Measurements from ENCODE around the gene PHF14.

Gene PHF14

DNA sequence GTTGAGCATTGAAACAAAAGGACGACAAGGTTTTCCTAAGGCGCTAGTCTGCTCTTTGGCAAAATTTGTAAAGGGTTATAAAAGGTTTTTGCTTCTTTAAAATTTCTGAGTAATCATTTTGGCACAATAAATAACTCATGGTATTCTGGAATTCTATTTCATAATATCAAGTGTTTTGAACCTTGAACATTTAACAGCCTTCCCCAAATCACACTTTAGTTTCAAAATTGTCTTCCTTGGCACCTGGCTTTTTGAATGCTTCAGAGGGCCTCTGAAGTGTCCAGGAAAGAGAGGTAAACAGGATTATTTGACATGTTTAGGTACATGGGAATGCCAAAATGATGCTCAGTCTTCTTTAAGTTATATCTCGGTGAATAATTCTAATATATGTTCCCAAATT lies 220.8 kb downstream of the PHF14 start:
- H3K4me2 ChIP-seq (ENCODE audit: low read length, poor library complexity, severe bottlenecking): no peak overlapping the region
- no peak for DNase-seq
- no peaks in the 10 kb centered on the region for H3K9me3 ChIP-seq (ENCODE audit: control insufficient read depth, low read length)
- H2AK5ac ChIP-seq (ENCODE audit: low read length, severe bottlenecking): no peak overlapping the region
- H3K4me3 ChIP-seq (ENCODE audit: insufficient read depth in 1 of 2, low read depth in 1 of 2, low read length in 2 of 2): peak overlapping the region in 1 of 2 experiments; percentile 85
- H4K91ac ChIP-seq (ENCODE audit: low read length): no peak overlapping the region
- H3K4me1 ChIP-seq (ENCODE audit: control insufficient read depth, insufficient read depth, low read depth, low read length): peaks cover 5% of the 10 kb centered on the region
- peaks cover 0 to 16% of the 10 kb centered on the region in 2 experiments for H3K36me3 ChIP-seq (ENCODE audit: control insufficient read depth in 1 of 2, insufficient read depth in 2 of 2, low read depth in 1 of 2, low read length in 2 of 2)
- H3K4ac ChIP-seq (ENCODE audit: low read depth in 1 of 2, low read length in 2 of 2): no peak overlapping the region
- no peaks in the 10 kb centered on the region for H3K79me1 ChIP-seq (replicated peaks; ENCODE audit: low read length, poor library complexity, severe bottlenecking)
- H2BK15ac ChIP-seq (ENCODE audit: low read depth, poor library complexity, severe bottlenecking): no peak overlapping the region
- no peak overlapping the region for H3K14ac ChIP-seq (ENCODE audit: low read length in 2 of 2)
- H2BK12ac ChIP-seq (ENCODE audit: low read length in 2 of 2): no peak overlapping the region
- H2BK120ac ChIP-seq (ENCODE audit: low read depth, low read length): no peak overlapping the region
- H2BK5ac ChIP-seq (ENCODE audit: low read depth, low read length, poor library complexity, severe bottlenecking): no peak overlapping the region
- no peak overlapping the region for H3K23ac ChIP-seq (ENCODE audit: low read length in 2 of 2)
- H3K27ac ChIP-seq (ENCODE audit: low read length, poor library complexity, severe bottlenecking): no peak overlapping the region
- H3K27me3 ChIP-seq (ENCODE audit: control insufficient read depth in 1 of 2, insufficient read depth in 1 of 2, low read length in 2 of 2): no peaks in the 10 kb centered on the region
- peak overlapping the region; percentile 96 for H3K9ac ChIP-seq (ENCODE audit: low read length)
- WGBS: 100% methylated on average over 3 of the region's 3 CpGs
- no peak overlapping the region for H4K8ac ChIP-seq (ENCODE audit: low read length)
- H2AFZ ChIP-seq (ENCODE audit: low read depth, low read length): no peak overlapping the region
- no peak overlapping the region for H3K18ac ChIP-seq (ENCODE audit: low read depth in 1 of 2, low read length in 2 of 2)

GRCh38 chr7:11195502-11195901 lies 221.8 kb downstream of the PHF14 start:
- H3K23ac ChIP-seq (ENCODE audit: low read length in 2 of 2): no peak overlapping the region
- peaks cover 5% of the 10 kb centered on the region for H3K4me1 ChIP-seq (ENCODE audit: control insufficient read depth, insufficient read depth, low read depth, low read length)
- WGBS: 81% methylated on average over 3 of the region's 3 CpGs
- H3K4ac ChIP-seq (ENCODE audit: low read depth in 1 of 2, low read length in 2 of 2): no peak overlapping the region
- peaks cover 0 to 18% of the 10 kb centered on the region in 2 experiments for H3K36me3 ChIP-seq (ENCODE audit: control insufficient read depth in 1 of 2, insufficient read depth in 2 of 2, low read depth in 1 of 2, low read length in 2 of 2)
- DNase-seq: no peak
- H4K8ac ChIP-seq (ENCODE audit: low read length): no peak overlapping the region
- H2BK12ac ChIP-seq (ENCODE audit: low read length in 2 of 2): no peak overlapping the region
- H3K18ac ChIP-seq (ENCODE audit: low read depth in 1 of 2, low read length in 2 of 2): no peak overlapping the region
- H2AK5ac ChIP-seq (ENCODE audit: low read length, severe bottlenecking): no peak overlapping the region
- no peaks in the 10 kb centered on the region for H3K27me3 ChIP-seq (ENCODE audit: control insufficient read depth in 1 of 2, insufficient read depth in 1 of 2, low read length in 2 of 2)
- no peak overlapping the region for H3K27ac ChIP-seq (ENCODE audit: low read length, poor library complexity, severe bottlenecking)
- no peaks in the 10 kb centered on the region for H3K9me3 ChIP-seq (ENCODE audit: control insufficient read depth, low read length)
- H3K4me3 ChIP-seq (ENCODE audit: insufficient read depth in 1 of 2, low read depth in 1 of 2, low read length in 2 of 2): peak overlapping the region in 1 of 2 experiments; percentile 85
- no peak overlapping the region for H2BK120ac ChIP-seq (ENCODE audit: low read depth, low read length)
- no peak overlapping the region for H2AFZ ChIP-seq (ENCODE audit: low read depth, low read length)
- H2BK5ac ChIP-seq (ENCODE audit: low read depth, low read length, poor library complexity, severe bottlenecking): no peak overlapping the region
- no peak overlapping the region for H3K14ac ChIP-seq (ENCODE audit: low read length in 2 of 2)
- no peak overlapping the region for H3K4me2 ChIP-seq (ENCODE audit: low read length, poor library complexity, severe bottlenecking)
- H4K91ac ChIP-seq (ENCODE audit: low read length): no peak overlapping the region
- H2BK15ac ChIP-seq (ENCODE audit: low read depth, poor library complexity, severe bottlenecking): no peak overlapping the region
- no peaks in the 10 kb centered on the region for H3K79me1 ChIP-seq (replicated peaks; ENCODE audit: low read length, poor library complexity, severe bottlenecking)
- H3K9ac ChIP-seq (ENCODE audit: low read length): peak overlapping the region; percentile 96

GRCh38 chr7:11196143-11196542 lies 222.5 kb downstream of the PHF14 start:
- Histone ChIP-seq H2BK120ac (ENCODE audit: low read depth, low read length) (no peak overlapping the region), H2BK5ac (ENCODE audit: low read depth, low read length, poor library complexity, severe bottlenecking) (no peak overlapping the region), H3K4me1 (ENCODE audit: control insufficient read depth, insufficient read depth, low read depth, low read length) (peaks cover 5% of the 10 kb centered on the region), H3K23ac (ENCODE audit: low read length in 2 of 2) (no peak overlapping the region), H4K8ac (ENCODE audit: low read length) (no peak overlapping the region), H3K36me3 (ENCODE audit: control insufficient read depth in 1 of 2, insufficient read depth in 2 of 2, low read depth in 1 of 2, low read length in 2 of 2) (peaks cover 0 to 18% of the 10 kb centered on the region in 2 experiments), H2AFZ (ENCODE audit: low read depth, low read length) (no peak overlapping the region), H3K4me3 (ENCODE audit: insufficient read depth in 1 of 2, low read depth in 1 of 2, low read length in 2 of 2) (no peak overlapping the region), H3K9me3 (ENCODE audit: control insufficient read depth, low read length) (no peaks in the 10 kb centered on the region), H3K18ac (ENCODE audit: low read depth in 1 of 2, low read length in 2 of 2) (peak overlapping the region in 1 of 2 experiments; percentile 19), H2BK15ac (ENCODE audit: low read depth, poor library complexity, severe bottlenecking) (no peak overlapping the region), H3K9ac (ENCODE audit: low read length) (no peak overlapping the region), H2AK5ac (ENCODE audit: low read length, severe bottlenecking) (no peak overlapping the region), H3K4ac (ENCODE audit: low read depth in 1 of 2, low read length in 2 of 2) (no peak overlapping the region), H4K91ac (ENCODE audit: low read length) (no peak overlapping the region), H3K4me2 (ENCODE audit: low read length, poor library complexity, severe bottlenecking) (no peak overlapping the region), H3K79me1 (replicated peaks; ENCODE audit: low read length, poor library complexity, severe bottlenecking) (no peaks in the 10 kb centered on the region), H3K14ac (ENCODE audit: low read length in 2 of 2) (no peak overlapping the region), H3K27me3 (ENCODE audit: control insufficient read depth in 1 of 2, insufficient read depth in 1 of 2, low read length in 2 of 2) (no peaks in the 10 kb centered on the region), H3K27ac (ENCODE audit: low read length, poor library complexity, severe bottlenecking) (no peak overlapping the region), H2BK12ac (ENCODE audit: low read length in 2 of 2) (peak overlapping the region in 1 of 2 experiments; percentile 31)
- no peak for DNase-seq
- WGBS: 86% methylated on average over 3 of the region's 3 CpGs

DNA sequence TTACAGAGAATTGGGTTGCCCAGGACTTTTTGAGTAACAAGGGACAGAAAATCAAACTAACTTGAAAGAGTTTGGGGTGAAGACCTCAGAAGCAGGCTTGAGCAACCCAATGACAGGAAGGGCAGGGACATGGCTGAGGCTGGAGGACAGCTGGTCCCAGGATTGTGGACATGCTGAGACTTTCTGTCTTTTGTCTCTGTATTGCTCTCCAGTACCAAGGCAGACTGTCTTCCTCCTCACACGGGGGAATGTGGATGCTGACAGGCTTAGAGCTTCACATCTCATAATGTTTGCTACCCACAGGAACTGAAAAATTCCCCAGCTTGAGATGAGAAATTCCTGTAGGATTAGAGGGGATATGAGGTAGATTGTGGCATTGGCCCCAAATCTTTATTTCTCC lies 229.6 kb downstream of the PHF14 start:
- no peak overlapping the region for H3K27ac ChIP-seq (ENCODE audit: low read length, poor library complexity, severe bottlenecking)
- H3K18ac ChIP-seq (ENCODE audit: low read depth in 1 of 2, low read length in 2 of 2): peak overlapping the region; percentile 52 to 55
- H3K14ac ChIP-seq (ENCODE audit: low read length in 2 of 2): peak overlapping the region in 1 of 2 experiments; percentile 95
- peak overlapping the region; percentile 49 to 87 for H2BK12ac ChIP-seq (ENCODE audit: low read length in 2 of 2)
- H4K8ac ChIP-seq (ENCODE audit: low read length): no peak overlapping the region
- H3K27me3 ChIP-seq (ENCODE audit: control insufficient read depth in 1 of 2, insufficient read depth in 1 of 2, low read length in 2 of 2): no peaks in the 10 kb centered on the region
- no peak overlapping the region for H3K23ac ChIP-seq (ENCODE audit: low read length in 2 of 2)
- H2AK5ac ChIP-seq (ENCODE audit: low read length, severe bottlenecking): no peak overlapping the region
- WGBS: 100% methylated on average over 1 of the region's 1 CpG
- H2AFZ ChIP-seq (ENCODE audit: low read depth, low read length): no peak overlapping the region
- no peak overlapping the region for H3K9ac ChIP-seq (ENCODE audit: low read length)
- no peaks in the 10 kb centered on the region for H3K9me3 ChIP-seq (ENCODE audit: control insufficient read depth, low read length)
- no peak overlapping the region for H2BK120ac ChIP-seq (ENCODE audit: low read depth, low read length)
- no peak overlapping the region for H3K4me2 ChIP-seq (ENCODE audit: low read length, poor library complexity, severe bottlenecking)
- no peak overlapping the region for H3K4me3 ChIP-seq (ENCODE audit: insufficient read depth in 1 of 2, low read depth in 1 of 2, low read length in 2 of 2)
- no peaks in the 10 kb centered on the region for H3K79me1 ChIP-seq (replicated peaks; ENCODE audit: low read length, poor library complexity, severe bottlenecking)
- H3K4me1 ChIP-seq (ENCODE audit: control insufficient read depth, insufficient read depth, low read depth, low read length): peaks cover 6% of the 10 kb centered on the region
- H4K91ac ChIP-seq (ENCODE audit: low read length): peak overlapping the region; percentile 25
- H2BK5ac ChIP-seq (ENCODE audit: low read depth, low read length, poor library complexity, severe bottlenecking): no peak overlapping the region
- no peak overlapping the region for H2BK15ac ChIP-seq (ENCODE audit: low read depth, poor library complexity, severe bottlenecking)
- H3K36me3 ChIP-seq (ENCODE audit: control insufficient read depth in 1 of 2, insufficient read depth in 2 of 2, low read depth in 1 of 2, low read length in 2 of 2): peaks cover 0 to 13% of the 10 kb centered on the region in 2 experiments
- DNase-seq: no peak
- H3K4ac ChIP-seq (ENCODE audit: low read depth in 1 of 2, low read length in 2 of 2): no peak overlapping the region
